SH-SY5Y (cell line): Measurements from ENCODE around the gene FAM184A.

Experiments used
- GATA2 ChIP-seq: IDR thresholded peaks from 2 replicates; pipeline ENCODE4 v1.6.1; 2011; ENCODE audit warnings: mild to moderate bottlenecking, low read depth, low read length
- GATA3 ChIP-seq: IDR thresholded peaks from 2 replicates; pipeline ENCODE4 v1.6.1; 2011; ENCODE audit warnings: low read depth, mild to moderate bottlenecking, low read length, moderate library complexity

Gene FAM184A

GRCh38 chr6:119043265-119043664 lies 35.2 kb downstream of the FAM184A start:
- TF ChIP-seq GATA2 (no peak), GATA3 (no peak)

GRCh38 chr6:119040636-119041035 lies 37.8 kb downstream of the FAM184A start:
- TF ChIP-seq GATA3 (no peak), GATA2 (no peak)

GRCh38 chr6:119040229-119040628 lies 38.2 kb downstream of the FAM184A start:
- TF ChIP-seq GATA2 (no peak), GATA3 (no peak)

GRCh38 chr6:119037941-119038623 lies 40.4 kb downstream of the FAM184A start:
- TF ChIP-seq GATA3 (no peak), GATA2 (no peak)

- TF ChIP-seq GATA3 (no peak), GATA2 (no peak)
Observed at GRCh38 chr6:119037264-119037663, 41.2 kb downstream of the FAM184A start.

GRCh38 chr6:119036081-119036480 lies 42.4 kb downstream of the FAM184A start:
- TF ChIP-seq GATA3: no peak
- no peak for TF ChIP-seq GATA2

GRCh38 chr6:119035459-119035858 lies 43.0 kb downstream of the FAM184A start:
- TF ChIP-seq GATA2: no peak

GRCh38 chr6:119034827-119035458 lies 43.5 kb downstream of the FAM184A start:
- TF ChIP-seq GATA3: no peak
- TF ChIP-seq GATA2: no peak

- TF ChIP-seq GATA2: no peak
Observed at GRCh38 chr6:119032428-119032827, 46.0 kb downstream of the FAM184A start.

GRCh38 chr6:119030759-119031158 lies 47.7 kb downstream of the FAM184A start:
- TF ChIP-seq GATA2 (no peak), GATA3 (no peak)

GRCh38 chr6:119028091-119028490 lies 50.4 kb downstream of the FAM184A start:
- TF ChIP-seq GATA2: no peak
- no peak for TF ChIP-seq GATA3

GRCh38 chr6:119027465-119027864 lies 51.0 kb downstream of the FAM184A start:
- TF ChIP-seq GATA2: no peak
- no peak for TF ChIP-seq GATA3

GRCh38 chr6:119026822-119027221 lies 51.6 kb downstream of the FAM184A start:
- TF ChIP-seq GATA3 (no peak), GATA2 (no peak)

- no peak for TF ChIP-seq GATA3
- no peak for TF ChIP-seq GATA2
Observed at GRCh38 chr6:119025793-119026192, 52.7 kb downstream of the FAM184A start.

- TF ChIP-seq GATA3 (no peak), GATA2 (no peak)
Observed at GRCh38 chr6:119024111-119024510, 54.4 kb downstream of the FAM184A start.

- no peak for TF ChIP-seq GATA3
- no peak for TF ChIP-seq GATA2
Observed at GRCh38 chr6:119022796-119023195, 55.7 kb downstream of the FAM184A start.
